ENCODE results near the gene MILR1. TPM values are rescaled to one million over a fixed set of nuclear protein-coding genes. Genes with fewer than 3 reads are reported as not detected.
"Not testable (repeated sequence)": the region's sequence is repeated elsewhere in the genome, so short reads cannot be mapped to it uniquely, and the experiment has no call there.

MILR1 gene
- total RNA-seq, 1 experiment from 2014 or later, result 3.8 TPM

DNA sequence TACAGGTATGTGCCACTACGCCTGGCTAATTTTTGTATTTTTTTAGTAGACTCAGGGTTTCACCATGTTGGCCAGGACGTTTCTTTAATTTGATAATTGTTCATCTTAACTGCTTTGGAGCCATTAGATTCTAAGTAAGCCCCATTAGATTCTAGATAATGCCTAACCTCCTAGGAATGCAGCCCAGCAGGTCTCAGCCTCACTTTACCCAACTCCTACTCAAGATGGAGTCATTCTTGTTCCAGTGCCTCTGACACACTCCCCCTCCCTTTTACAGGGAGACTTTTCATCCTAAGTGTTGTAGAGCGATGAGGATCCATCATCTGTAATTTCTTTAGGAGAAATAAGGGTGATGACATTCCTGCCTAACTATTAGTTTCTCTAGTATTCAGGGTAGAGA, 23.7 kb upstream of the MILR1 start (continued):
- TF ChIP-seq RAD21 (IDR thresholded peaks at IDR 0.05; ENCODE audit: low read depth) (no peak), ZFX (IDR thresholded peaks at IDR 0.05) (no peak)

DNA sequence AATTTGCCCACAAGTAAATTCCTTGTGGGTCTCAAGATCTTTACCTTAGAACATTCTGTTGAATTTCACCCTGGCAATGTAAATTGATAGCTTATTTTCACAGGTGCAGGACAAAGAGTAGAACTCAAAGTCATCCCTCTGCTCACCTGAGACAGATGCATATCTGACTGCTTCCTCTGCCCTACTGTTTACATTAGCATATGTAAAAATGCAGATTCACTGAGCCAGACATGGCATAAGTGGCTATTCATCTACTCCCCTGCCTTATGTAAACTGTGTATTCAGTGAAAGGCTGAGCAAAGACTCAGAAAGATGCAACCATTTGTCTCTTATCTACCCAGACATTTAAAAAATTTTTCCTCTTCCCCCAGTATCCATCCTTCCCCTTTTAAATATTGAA, 22.3 kb upstream of the MILR1 start:
- ChIA-PET POLR2A (interaction anchor here (1.3 kb wide), 1 partner anchor 17 kb away, joined by 3 read pairs; no protein-coding TSS in a partner anchor), CTCF (no interaction called here), RAD21 (ENCODE audit: low non-redundant PET in 1 of 2, low total read pairs in 2 of 2, uncharacterized antibody in 2 of 2, unreplicated experiment in 2 of 2) (no interaction called here)
- ATAC-seq (no peak), DNase-seq (ENCODE audit: low read depth, low spot score) (no peak)
- Histone ChIP-seq H3K9me2 (ENCODE audit: insufficient read depth) (no peaks in the 10 kb centered on the region), H3K9me3 (ENCODE audit: control insufficient read depth in 1 of 2, insufficient read depth in 1 of 2, low read depth in 1 of 2, low read length in 2 of 2) (no peaks in the 10 kb centered on the region), H4K20me1 (ENCODE audit: insufficient read depth) (no peaks in the 10 kb centered on the region), H3K27me3 (ENCODE audit: insufficient read depth, low read length) (no peaks in the 10 kb centered on the region), H3K4me3 (replicated peaks in 1 of 2; ENCODE audit: low read depth in 1 of 2, low read length in 2 of 2) (no peak overlapping the region), H3K9ac (ENCODE audit: low read length) (no peak overlapping the region), H3K4me2 (ENCODE audit: low read length) (no peak overlapping the region), H3K36me3 (ENCODE audit: control insufficient read depth in 1 of 2, insufficient read depth in 2 of 2, low read length in 2 of 2) (no peaks in the 10 kb centered on the region), H3K4me1 (ENCODE audit: control insufficient read depth in 1 of 2, insufficient read depth in 2 of 2, low read length in 2 of 2) (peaks cover 3 to 13% of the 10 kb centered on the region in 2 experiments; a peak in 2 of 4 replicates), H3K79me2 (ENCODE audit: insufficient read depth, low read length) (no peaks in the 10 kb centered on the region), H3K27ac (ENCODE audit: low read depth, low read length) (no peak overlapping the region), H2AFZ (ENCODE audit: low read depth, low read length, poor library complexity, severe bottlenecking) (no peak overlapping the region)
- no TSS peak for BruUV-seq (replicated peaks)
- intact Hi-C loops (cut with micrococcal nuclease), result no loop called here
- TF ChIP-seq EGR1 (IDR thresholded peaks at IDR 0.05; ENCODE audit: low read depth) (no peak), EZH2 (IDR thresholded peaks at IDR 0.05) (no peak), POLR2AphosphoS5 (IDR thresholded peaks at IDR 0.05; ENCODE audit: low read depth, low read length) (no peak), SP1 (IDR thresholded peaks at IDR 0.05; ENCODE audit: low read depth) (no peak), SIN3A (IDR thresholded peaks at IDR 0.05; ENCODE audit: low read depth) (no peak), RAD21 (IDR thresholded peaks at IDR 0.05; ENCODE audit: low read depth) (no peak), YY1 (IDR thresholded peaks at IDR 0.05; ENCODE audit: extremely low read depth, insufficient replicate concordance, low read depth, low read length) (no peak), SRF (IDR thresholded peaks at IDR 0.05; ENCODE audit: low read depth) (no peak)
- TF ChIP-seq, protein P1, sequence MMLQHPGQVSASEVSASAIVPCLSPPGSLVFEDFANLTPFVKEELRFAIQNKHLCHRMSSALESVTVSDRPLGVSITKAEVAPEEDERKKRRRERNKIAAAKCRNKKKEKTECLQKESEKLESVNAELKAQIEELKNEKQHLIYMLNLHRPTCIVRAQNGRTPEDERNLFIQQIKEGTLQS (IDR thresholded peaks at IDR 0.05), result no peak

DNA sequence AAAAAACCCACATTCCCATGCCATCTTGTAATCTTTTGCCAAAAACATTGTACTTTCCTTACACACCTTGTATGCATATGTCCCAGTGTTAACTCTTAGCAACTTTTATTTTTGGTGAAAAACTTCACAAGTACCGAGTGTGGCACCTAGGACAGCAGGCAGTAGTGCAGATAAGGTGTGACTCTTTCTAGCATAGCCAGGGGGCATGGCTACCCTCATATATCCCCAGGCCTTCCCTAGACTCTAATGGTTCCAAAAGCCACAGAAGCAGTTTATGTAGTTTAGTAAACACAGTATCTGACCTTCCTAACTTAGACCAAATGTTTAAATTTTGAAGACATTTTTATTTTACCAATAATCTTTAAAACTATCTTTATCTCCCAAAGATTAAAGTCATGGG, 20.5 kb upstream of the MILR1 start:
- intact Hi-C loops (cut with micrococcal nuclease), result no loop called here

DNA sequence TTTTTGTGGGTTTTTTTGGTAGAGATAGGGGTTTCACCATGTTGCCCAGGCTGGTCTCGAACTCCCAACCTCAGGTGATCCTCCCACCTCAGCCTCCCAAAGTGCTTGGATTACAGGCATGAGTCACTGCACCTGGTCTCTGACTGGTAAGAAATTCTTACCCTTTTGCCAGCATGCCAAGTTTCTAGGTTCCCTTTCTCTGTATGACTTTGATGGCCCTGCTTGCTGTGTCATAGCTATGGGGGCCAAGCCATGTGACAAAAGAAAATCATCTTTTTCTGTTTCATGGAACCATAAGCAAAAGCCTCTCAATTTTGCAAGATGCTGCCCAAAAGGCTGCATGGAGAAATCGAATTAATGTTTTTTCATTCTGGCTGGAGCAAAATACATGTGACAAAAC, 18.9 kb upstream of the MILR1 start:
- ChIA-PET CTCF (interaction anchor here (1.1 to 1.6 kb wide), 3 partner anchors 9 to 61 kb away, joined by 3 to 8 read pairs (median 4); partner anchors contain the start of gene MILR1), POLR2A (interaction anchor here (0.7 to 1.3 kb wide), 4 partner anchors 10 to 355 kb away, joined by 3 to 4 read pairs (median 4); partner anchors contain the start of genes CEP95 and DDX5)
- H3K9me2 ChIP-seq (ENCODE audit: insufficient read depth); H3K4me1 ChIP-seq (ENCODE audit: control insufficient read depth in 1 of 2, insufficient read depth in 2 of 2, low read length in 2 of 2); intact Hi-C loops (cut with micrococcal nuclease); BruUV-seq (replicated peaks); H3K36me3 ChIP-seq (ENCODE audit: control insufficient read depth in 1 of 2, insufficient read depth in 2 of 2, low read length in 2 of 2); H4K20me1 ChIP-seq (ENCODE audit: insufficient read depth); H3K4me2 ChIP-seq (ENCODE audit: low read length); H2AFZ ChIP-seq (ENCODE audit: low read depth, low read length, poor library complexity, severe bottlenecking); H3K27ac ChIP-seq (ENCODE audit: low read depth, low read length); RAD21 ChIA-PET (ENCODE audit: low non-redundant PET in 1 of 2, low total read pairs in 2 of 2, uncharacterized antibody in 2 of 2, unreplicated experiment in 2 of 2); H3K79me2 ChIP-seq (ENCODE audit: insufficient read depth, low read length); DNase-seq (ENCODE audit: low read depth, low spot score); H3K27me3 ChIP-seq (ENCODE audit: insufficient read depth, low read length); ATAC-seq; H3K4me3 ChIP-seq (replicated peaks in 1 of 2; ENCODE audit: low read depth in 1 of 2, low read length in 2 of 2); H3K9ac ChIP-seq (ENCODE audit: low read length); H3K9me3 ChIP-seq (ENCODE audit: control insufficient read depth in 1 of 2, insufficient read depth in 1 of 2, low read depth in 1 of 2, low read length in 2 of 2): not testable (repeated sequence)

More for the DNA sequence above, 20.5 kb upstream of the MILR1 start:
- POLR2A ChIA-PET, result no interaction called here
- Histone ChIP-seq H4K20me1 (ENCODE audit: insufficient read depth) (no peaks in the 10 kb centered on the region), H3K27ac (ENCODE audit: low read depth, low read length) (no peak overlapping the region), H3K4me3 (replicated peaks in 1 of 2; ENCODE audit: low read depth in 1 of 2, low read length in 2 of 2) (no peak overlapping the region), H3K4me2 (ENCODE audit: low read length) (no peak overlapping the region), H3K9ac (ENCODE audit: low read length) (no peak overlapping the region), H2AFZ (ENCODE audit: low read depth, low read length, poor library complexity, severe bottlenecking) (no peak overlapping the region), H3K9me2 (ENCODE audit: insufficient read depth) (no peaks in the 10 kb centered on the region), H3K27me3 (ENCODE audit: insufficient read depth, low read length) (no peaks in the 10 kb centered on the region), H3K36me3 (ENCODE audit: control insufficient read depth in 1 of 2, insufficient read depth in 2 of 2, low read length in 2 of 2) (no peaks in the 10 kb centered on the region), H3K79me2 (ENCODE audit: insufficient read depth, low read length) (no peaks in the 10 kb centered on the region), H3K4me1 (ENCODE audit: control insufficient read depth in 1 of 2, insufficient read depth in 2 of 2, low read length in 2 of 2) (peaks cover 3 to 19% of the 10 kb centered on the region in 2 experiments; a peak in 2 of 4 replicates), H3K9me3 (ENCODE audit: control insufficient read depth in 1 of 2, insufficient read depth in 1 of 2, low read depth in 1 of 2, low read length in 2 of 2) (no peaks in the 10 kb centered on the region)
- 0 out of 2 replicates have a peak, but pooled peaks have one; percentile 38 for ATAC-seq
- CTCF ChIA-PET, result interaction anchor here (0.8 to 1.6 kb wide), 2 partner anchors 8 to 63 kb away, joined by 4 to 8 read pairs; no protein-coding TSS in a partner anchor
- no TSS peak for BruUV-seq (replicated peaks)
- no peak for TF ChIP-seq JUND (IDR thresholded peaks at IDR 0.05)
- TF ChIP-seq RAD21 (IDR thresholded peaks at IDR 0.05; ENCODE audit: low read depth), result peak; percentile 27; the same call in 1 of the 2 replicates
- DNase-seq (ENCODE audit: low read depth, low spot score), result no peak
- RAD21 ChIA-PET (ENCODE audit: low non-redundant PET in 1 of 2, low total read pairs in 2 of 2, uncharacterized antibody in 2 of 2, unreplicated experiment in 2 of 2), result no interaction called here

Data from HCT116 (cell line).